ENCODE results near the gene ZNF783. TPM values are rescaled to one million over a fixed set of nuclear protein-coding genes. Genes with fewer than 3 reads are reported as not detected.

ZNF783 gene
- total RNA-seq, 1 donor from 2014 or later: 4.5 TPM

- H3K27me3 ChIP-seq (ENCODE audit: low read depth): no peaks in the 10 kb centered on the region
- H3K9me3 ChIP-seq (replicated peaks): no peaks in the 10 kb centered on the region
- H3K4me3 ChIP-seq: no peak overlapping the region
- H3K4me1 ChIP-seq: peaks cover 34% of the 10 kb centered on the region
- H3K27ac ChIP-seq (replicated peaks): no peak overlapping the region
- TF ChIP-seq CTCF (IDR thresholded peaks at IDR 0.05; ENCODE audit: borderline replicate concordance): no peak
- peaks cover 20% of the 10 kb centered on the region for H3K36me3 ChIP-seq
- DNase-seq: no peak
- intact Hi-C loops (cut with micrococcal nuclease): no loop called here
These were observed 27.3 kb downstream of the ZNF783 start for GRCh38 chr7:149289262-149289661.

GRCh38 chr7:149289856-149290255 lies 27.9 kb downstream of the ZNF783 start:
- no peak for TF ChIP-seq CTCF (IDR thresholded peaks at IDR 0.05; ENCODE audit: borderline replicate concordance)
- peaks cover 29% of the 10 kb centered on the region for H3K4me1 ChIP-seq
- H3K27me3 ChIP-seq (ENCODE audit: low read depth): no peaks in the 10 kb centered on the region
- intact Hi-C loops (cut with micrococcal nuclease): no loop called here
- no peak for DNase-seq
- no peak overlapping the region for H3K4me3 ChIP-seq
- peaks cover 26% of the 10 kb centered on the region for H3K36me3 ChIP-seq
- H3K27ac ChIP-seq (replicated peaks): no peak overlapping the region
- H3K9me3 ChIP-seq (replicated peaks): no peaks in the 10 kb centered on the region

- H3K27ac ChIP-seq (replicated peaks): no peak overlapping the region
- H3K4me1 ChIP-seq: peaks cover 16% of the 10 kb centered on the region
- no peak for TF ChIP-seq CTCF (IDR thresholded peaks at IDR 0.05; ENCODE audit: borderline replicate concordance)
- H3K4me3 ChIP-seq: no peak overlapping the region
- peaks cover 31% of the 10 kb centered on the region for H3K36me3 ChIP-seq
- intact Hi-C loops (cut with micrococcal nuclease): no loop called here
- H3K27me3 ChIP-seq (ENCODE audit: low read depth): no peaks in the 10 kb centered on the region
- H3K9me3 ChIP-seq (replicated peaks): no peaks in the 10 kb centered on the region
- DNase-seq: no peak
These were observed 29.2 kb downstream of the ZNF783 start for GRCh38 chr7:149291036-149291780.

GRCh38 chr7:149291781-149292461 lies 29.9 kb downstream of the ZNF783 start:
- Histone ChIP-seq H3K4me1 (peaks cover 15% of the 10 kb centered on the region), H3K4me3 (no peak overlapping the region), H3K36me3 (peaks cover 31% of the 10 kb centered on the region), H3K27ac (replicated peaks) (no peak overlapping the region), H3K27me3 (ENCODE audit: low read depth) (no peaks in the 10 kb centered on the region), H3K9me3 (replicated peaks) (no peaks in the 10 kb centered on the region)
- no peak for DNase-seq
- intact Hi-C loops (cut with micrococcal nuclease): no loop called here
- TF ChIP-seq CTCF (IDR thresholded peaks at IDR 0.05; ENCODE audit: borderline replicate concordance): no peak

GRCh38 chr7:149292462-149292823 lies 30.4 kb downstream of the ZNF783 start:
- H3K4me1 ChIP-seq: peaks cover 15% of the 10 kb centered on the region
- DNase-seq: no peak
- no peak overlapping the region for H3K4me3 ChIP-seq
- TF ChIP-seq CTCF (IDR thresholded peaks at IDR 0.05; ENCODE audit: borderline replicate concordance): no peak
- no peaks in the 10 kb centered on the region for H3K27me3 ChIP-seq (ENCODE audit: low read depth)
- no peak overlapping the region for H3K27ac ChIP-seq (replicated peaks)
- H3K9me3 ChIP-seq (replicated peaks): no peaks in the 10 kb centered on the region
- intact Hi-C loops (cut with micrococcal nuclease): no loop called here
- H3K36me3 ChIP-seq: peaks cover 31% of the 10 kb centered on the region

Data from left ventricle myocardium inferior (tissue), 1 donor.